K562 (cell line): Measurements from ENCODE around the gene SYT3. TPM values are rescaled to one million over a fixed set of nuclear protein-coding genes. Genes with fewer than 3 reads are reported as not detected.

Experiments used
- ATAC-seq: fragments of 200-7000 bp; cut with Tn5 transposase; 3 replicates; pipeline ENCODE4 v1.9.1; 2020; ENCODE audit warnings: moderate library complexity
- BruUV-seq: library from RNA; stranded (reverse); fragments of 400-500 nt; replicated peaks from 2 replicates; lab custom pipeline; 2021; lab: Mats Ljungman, UMichigan
- CTCF ChIA-PET: fragments of 300-600 bp; formaldehyde crosslinking; extraction: SDS; loops from one replicate; lab custom pipeline; 2021; ENCODE audit warnings: low intra/inter-chr PET ratio; lab: Yijun Ruan, JAX
- POLR2A ChIA-PET: fragments of 300-600, 350-650 bp; sonication (Branson Sonifier 250); formaldehyde crosslinking; extraction: SDS; loops from one replicate; lab custom pipeline; 2021; ENCODE audit warnings: antibody characterized with exemption, inconsistent platforms; lab: Yijun Ruan, JAX
- DNase-seq, 4 experiments: peaks; one replicate each; pipeline versions ENCODE4 v3.0.0 to v3.0.0-alpha.2; 2011 to 2018; ENCODE audit warnings: low spot score in 3 of 4, mixed read lengths in 3 of 4; ENCODE audit errors: extremely low read depth in 1 of 4
- FAIRE-seq: peaks from 2 replicates; lab custom pipeline; 2011; peaks lifted over from hg19 to GRCh38; lab: Jason Lieb, UNC
- H2AFZ ChIP-seq: 2 replicates; pipeline ENCODE4 v1.6.0; 2011; ENCODE audit warnings: low read depth, low read length, control low read depth, inconsistent platforms
- H3K27ac ChIP-seq: fragments of 200-600 bp; 3 replicates; pipeline ENCODE4 v1.8.0; 2011; ENCODE audit warnings: low read depth, mild to moderate bottlenecking, control low read depth, inconsistent platforms, low read length, moderate library complexity, mixed read lengths; ENCODE audit errors: extremely low read depth
- H3K27me3 ChIP-seq, 2 experiments: fragments of 300-600 bp in 1 of 2; 2 replicates in 1 of 2; 3 replicates in 1 of 2; pipeline versions ENCODE4 v1.6.0 to v1.8.0; 2011; ENCODE audit warnings: inconsistent platforms in 2 of 2, low read length in 2 of 2, mild to moderate bottlenecking in 1 of 2, mixed read lengths in 1 of 2, moderate library complexity in 1 of 2; ENCODE audit not compliant: control insufficient read depth in 2 of 2, insufficient read depth in 2 of 2
- H3K36me3 ChIP-seq: fragments of 300-600 bp; 3 replicates; pipeline ENCODE4 v1.8.0; 2011; ENCODE audit warnings: mild to moderate bottlenecking, low read length, inconsistent platforms; ENCODE audit not compliant: control insufficient read depth, insufficient read depth
- H3K4me1 ChIP-seq, 2 experiments: fragments of 200-600 bp in 1 of 2; replicated peaks in 1 of 2; 2 replicates in 1 of 2; 3 replicates in 1 of 2; pipeline versions ENCODE4 v1.5.1 to v1.8.0; 2011; ENCODE audit warnings: inconsistent platforms in 2 of 2, low read length in 2 of 2, mild to moderate bottlenecking in 1 of 2, mixed read lengths in 1 of 2, moderate library complexity in 1 of 2; ENCODE audit not compliant: control insufficient read depth in 2 of 2, insufficient read depth in 2 of 2
- H3K4me2 ChIP-seq: 2 replicates; pipeline ENCODE4 v1.6.1; 2011; ENCODE audit warnings: low read length, control low read depth, inconsistent platforms, mixed read lengths; ENCODE audit not compliant: insufficient read depth
- H3K4me3 ChIP-seq: fragments of 200-600 bp; sonication (generic), shearing (Covaris generic); 2 replicates; pipeline ENCODE4 v1.5.1; 2016; ENCODE audit warnings: control low read depth, inconsistent platforms
- H3K79me2 ChIP-seq: fragments of 200-600 bp; 3 replicates; pipeline ENCODE4 v1.8.0; 2011; ENCODE audit warnings: low read length, inconsistent platforms; ENCODE audit not compliant: control insufficient read depth, insufficient read depth
- H3K9ac ChIP-seq, 2 experiments: 2 replicates each; pipeline versions ENCODE4 v1.6.0 to v1.6.1; 2011; ENCODE audit warnings: low read depth in 2 of 2, low read length in 2 of 2, control low read depth in 1 of 2, inconsistent platforms in 1 of 2, mild to moderate bottlenecking in 1 of 2, mixed read lengths in 1 of 2; ENCODE audit not compliant: insufficient read depth in 1 of 2
- H3K9me1 ChIP-seq: one replicate; pipeline ENCODE4 v1.6.0; 2011; ENCODE audit warnings: inconsistent platforms, mild to moderate bottlenecking, low read length, moderate library complexity; ENCODE audit not compliant: control insufficient read depth, insufficient read depth
- H3K9me3 ChIP-seq: replicated peaks from 2 replicates; pipeline ENCODE4 v1.5.1; 2011; ENCODE audit warnings: low read depth, low read length, inconsistent platforms; ENCODE audit not compliant: control insufficient read depth, insufficient read depth
- H4K20me1 ChIP-seq: replicated peaks from 2 replicates; pipeline ENCODE4 v1.6.1; 2011; ENCODE audit warnings: low read length, inconsistent platforms, mixed read lengths; ENCODE audit not compliant: control insufficient read depth, insufficient read depth
- E2F3 ChIP-seq: fragments of 250-450 bp; sonication (Bioruptor Pico); IDR thresholded peaks from 2 replicates; pipeline ENCODE4 v1.4.0; 2020; ENCODE audit warnings: mild to moderate bottlenecking
- FOXM1 ChIP-seq, 2 experiments: fragments of 450-650 bp in 1 of 2; sonication (generic) in 1 of 2; formaldehyde crosslinking in 1 of 2; IDR thresholded peaks; 2 replicates each; pipeline versions ENCODE4 v1.6.1 to v1.9.0; 2017 to 2022; ENCODE audit warnings: low read depth in 2 of 2, mild to moderate bottlenecking in 2 of 2, missing genetic modification reagents in 1 of 2, moderate library complexity in 1 of 2
- GABPA ChIP-seq: fragments of 200-800 bp; sonication (Bioruptor generic); conservative IDR thresholded peaks from 2 replicates; pipeline ENCODE4 v1.6.1; 2016; ENCODE audit warnings: low read depth, missing genetic modification characterization, missing compliant biosample characterization
- GTF3C2 ChIP-seq: IDR thresholded peaks from 3 replicates; pipeline ENCODE4 v1.6.1; 2011; ENCODE audit warnings: borderline replicate concordance, mild to moderate bottlenecking, moderate library complexity; ENCODE audit not compliant: insufficient read length; ENCODE audit errors: extremely low read depth
- NFYB ChIP-seq: IDR thresholded peaks from 2 replicates; pipeline ENCODE4 v1.6.1; 2011; ENCODE audit warnings: mild to moderate bottlenecking, moderate library complexity; ENCODE audit not compliant: insufficient read length; ENCODE audit errors: extremely low read depth
- PPARD ChIP-seq: fragments of 250-450 bp; sonication (Bioruptor Pico); IDR thresholded peaks from 2 replicates; pipeline ENCODE4 v1.8.0; 2022; ENCODE audit warnings: inconsistent platforms, mild to moderate bottlenecking, moderate library complexity
- RBM14 ChIP-seq: fragments of 200-400 bp; formaldehyde crosslinking; IDR thresholded peaks from 2 replicates; pipeline ENCODE4 v1.6.1; 2018; ENCODE audit warnings: low read depth, mild to moderate bottlenecking, low read length, moderate library complexity, borderline replicate concordance; ENCODE audit not compliant: insufficient read depth
- SMARCC2 ChIP-seq: fragments of 450-650 bp; IDR thresholded peaks from 2 replicates; pipeline ENCODE4 v1.6.1; 2017; ENCODE audit warnings: antibody characterized with exemption, moderate library complexity, mild to moderate bottlenecking, low read depth
- SNAPC5 ChIP-seq: fragments of 250-450 bp; sonication (Bioruptor Pico); IDR thresholded peaks from 2 replicates; pipeline ENCODE4 v1.8.0; 2021; ENCODE audit warnings: moderate library complexity, mild to moderate bottlenecking, inconsistent platforms
- ZFP1 ChIP-seq: fragments of 450-650 bp; formaldehyde crosslinking; IDR thresholded peaks from 2 replicates; pipeline ENCODE4 v1.4.0; 2020; ENCODE audit warnings: mild to moderate bottlenecking, mixed read lengths
- ZKSCAN1 ChIP-seq: fragments of 150-350 bp; IDR thresholded peaks from 2 replicates; pipeline ENCODE4 v1.6.1; 2016; ENCODE audit warnings: low read depth, low read length
- ZNF518B ChIP-seq: fragments of 250-450 bp; sonication (Bioruptor Pico); IDR thresholded peaks from 2 replicates; pipeline ENCODE4 v1.5.0; 2021; ENCODE audit warnings: mild to moderate bottlenecking, moderate library complexity
- ZNF699 ChIP-seq: fragments of 250-450 bp; sonication (Bioruptor Pico); IDR thresholded peaks from 2 replicates; pipeline ENCODE4 v1.8.0; 2021; ENCODE audit warnings: mild to moderate bottlenecking, moderate library complexity; ENCODE audit not compliant: insufficient replicate concordance
- WGBS: fragments of 100-300 bp; shearing (Covaris generic); methylation state at CpG from one replicate; pipeline ENCODE4 v1.1.6; 2016; ENCODE audit warnings: low coverage, mixed read lengths; ENCODE audit not compliant: insufficient coverage; ENCODE audit errors: missing lambda C conversion rate; 5-methylcytosine and 5-hydroxymethylcytosine counted together
- in situ Hi-C: fragments of 300-500 bp; cut with MboI; formaldehyde crosslinking; loops from 4 replicates; pipeline ENCODE4 v1.15.0; 2018; ENCODE audit warnings: inconsistent platforms, mixed read lengths
- intact Hi-C: fragments of 100-400 bp; cut with micrococcal nuclease; formaldehyde crosslinking; loops from 2 replicates; pipeline ENCODE4 v1.14.2; 2022
- polyA plus RNA-seq, 8 experiments: library from polyadenylated mRNA; depleted of rRNA in 4 of 8; stranded (reverse) in 5 of 8; unstranded in 3 of 8; fragments of >200 nt; fragmentation: Nextera tagmentation in 2 of 8; fragmentation: Illumina TruSeq in 1 of 8; extraction: Ambion mirVana in 2 of 8; extraction: Trizol in 1 of 8; gene quantifications; 2 replicates each; pipeline versions ENCODE4 v1.2.1 to v1.2.3, GENCODE V29; 2011 to 2014; ENCODE audit warnings: inconsistent platforms in 1 of 8, missing spikeins in 1 of 8
- total RNA-seq, 7 experiments: library from RNA; depleted of rRNA in 6 of 7; stranded (reverse); fragments of >200 nt in 6 of 7; fragmentation: Illumina TruSeq in 2 of 7; extraction: Trizol in 2 of 7; gene quantifications; 2 replicates each; pipeline versions ENCODE4 v1.2.1 to v1.2.3, GENCODE V29; 2011 to 2021; ENCODE audit warnings: low replicate concordance in 1 of 7

Gene SYT3
- total and polyA plus RNA-seq, 9 of the 15 experiments (the other 6 are each of a cell fraction or from before 2014, with no cell fraction given) = 0.36 to 2.0 (median 0.54) TPM; not detected in 2

GRCh38 chr19:50626011-50626410, 13.7 kb downstream of the SYT3 start:
- Histone ChIP-seq H3K9me1 (no peaks in the 10 kb centered on the region), H3K27ac (no peak overlapping the region), H3K79me2 (no peaks in the 10 kb centered on the region), H3K4me1 (peaks cover 0 to 15% of the 10 kb centered on the region in 2 experiments; a peak in 2 of 5 replicates), H3K9me3 (no peaks in the 10 kb centered on the region), H3K27me3 (no peaks in the 10 kb centered on the region), H4K20me1 (no peaks in the 10 kb centered on the region), H3K4me2 (no peak overlapping the region), H3K9ac (no peak overlapping the region), H3K4me3 (no peak overlapping the region), H3K36me3 (no peaks in the 10 kb centered on the region), H2AFZ (no peak overlapping the region)
- in situ Hi-C loops = no loop called here
- ChIA-PET CTCF (no interaction called here), POLR2A (no interaction called here)
- no peak for FAIRE-seq
- 34% methylated on average over 4 of the region's 4 CpGs for WGBS
- no peak for ATAC-seq
- TF ChIP-seq NFYB = no peak
- no peak for TF ChIP-seq ZNF699
- no peak for TF ChIP-seq FOXM1 (IDR thresholded peaks at IDR 0.05; ENCODE audit: low read depth)
- no peak for TF ChIP-seq FOXM1 (CRISPR knock-in tag; IDR thresholded peaks at IDR 0.05; ENCODE audit: low read depth)
- no peak for TF ChIP-seq ZKSCAN1
- TF ChIP-seq GTF3C2 = no peak
- no peak for TF ChIP-seq E2F3 (CRISPR knock-in tag)
- TF ChIP-seq GABPA = no peak
- TF ChIP-seq SMARCC2 = no peak
- no peak for TF ChIP-seq ZNF518B (CRISPR knock-in tag)
- TF ChIP-seq PPARD (CRISPR knock-in tag) = no peak
- TF ChIP-seq SNAPC5 (CRISPR knock-in tag) = no peak
- no peak for TF ChIP-seq ZFP1
- no peak for TF ChIP-seq RBM14
- BruUV-seq = no TSS peak
- no peak for DNase-seq
- intact Hi-C loops = no loop called here
